HG03066 (cell line): ENCODE measurements around the gene PRCC.
A peak's percentile ranks its signal among the peaks of the same experiment; 100 is the strongest.

Experiments used
- ATAC-seq: cut with Tn5 transposase; IDR thresholded peaks from one replicate; pipeline ENCODE4 v1.9.1; 2021; ENCODE audit warnings: low read depth; ENCODE audit not compliant: unreplicated experiment

Gene PRCC, protein sequence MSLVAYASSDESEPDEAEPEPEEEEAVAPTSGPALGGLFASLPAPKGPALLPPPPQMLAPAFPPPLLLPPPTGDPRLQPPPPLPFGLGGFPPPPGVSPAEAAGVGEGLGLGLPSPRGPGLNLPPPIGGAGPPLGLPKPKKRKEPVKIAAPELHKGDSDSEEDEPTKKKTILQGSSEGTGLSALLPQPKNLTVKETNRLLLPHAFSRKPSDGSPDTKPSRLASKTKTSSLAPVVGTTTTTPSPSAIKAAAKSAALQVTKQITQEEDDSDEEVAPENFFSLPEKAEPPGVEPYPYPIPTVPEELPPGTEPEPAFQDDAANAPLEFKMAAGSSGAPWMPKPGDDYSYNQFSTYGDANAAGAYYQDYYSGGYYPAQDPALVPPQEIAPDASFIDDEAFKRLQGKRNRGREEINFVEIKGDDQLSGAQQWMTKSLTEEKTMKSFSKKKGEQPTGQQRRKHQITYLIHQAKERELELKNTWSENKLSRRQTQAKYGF

DNA sequence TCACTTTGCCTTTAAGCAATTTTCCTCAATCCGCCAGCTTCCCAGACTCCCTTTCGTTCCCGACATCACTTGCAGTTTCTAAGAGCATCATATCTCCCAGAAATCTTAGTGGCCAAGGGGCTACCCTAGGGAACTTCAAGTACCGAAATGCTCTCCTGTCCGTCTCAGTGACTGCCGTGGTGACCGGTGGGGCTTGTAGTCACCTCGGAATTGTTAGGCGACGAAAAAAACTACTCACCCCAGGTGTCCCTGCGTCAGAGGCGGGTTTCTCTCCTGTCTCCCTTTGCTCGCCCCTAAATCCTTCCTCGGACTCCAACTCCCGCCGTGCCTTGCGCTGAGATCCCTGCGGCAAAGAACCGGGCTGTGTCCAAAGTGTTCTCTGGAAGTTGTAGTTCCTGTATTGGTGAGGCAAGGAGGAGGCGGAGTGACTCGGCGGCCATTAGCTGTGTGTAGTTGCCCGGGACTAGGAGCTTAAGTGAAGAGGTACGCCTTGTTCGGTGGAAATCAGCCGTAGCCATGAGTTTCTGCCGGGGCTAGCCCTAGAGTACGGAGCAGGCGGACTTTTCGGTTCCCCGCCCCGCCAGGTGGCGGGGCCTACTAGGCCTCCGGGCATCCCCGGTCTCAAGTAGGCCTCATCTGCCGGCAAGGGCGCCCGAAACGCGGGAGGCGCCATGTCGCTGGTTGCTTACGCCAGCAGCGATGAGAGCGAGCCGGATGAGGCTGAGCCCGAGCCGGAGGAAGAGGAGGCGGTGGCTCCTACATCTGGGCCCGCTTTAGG is at the start of gene PRCC:
Gene PRCC (plus strand): TSS at position 435 of the 778 bp plus-strand sequence. CDS start 237 bp downstream, at position 672.
- peak; percentile 96 for ATAC-seq

DNA sequence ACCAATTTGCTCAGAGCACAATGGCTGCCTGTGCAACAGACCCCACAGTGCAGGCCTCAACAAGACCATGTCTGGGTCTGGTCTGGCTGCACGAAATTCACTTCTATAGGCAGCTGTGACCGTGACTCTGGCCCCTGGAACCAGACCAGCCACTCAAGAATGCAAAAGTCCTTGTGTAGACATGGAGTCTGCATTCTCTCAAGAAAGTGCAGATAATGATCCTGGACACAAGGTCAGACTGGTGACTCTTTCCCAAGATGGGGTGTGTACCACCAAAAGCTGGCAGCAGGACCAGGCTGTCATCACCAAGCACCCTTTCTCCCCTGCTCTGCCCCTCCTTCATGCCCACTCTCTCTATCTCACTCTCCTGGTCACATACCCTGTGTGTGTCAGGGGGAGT is 46.2 kb upstream of the PRCC start:
- no peak for ATAC-seq

DNA sequence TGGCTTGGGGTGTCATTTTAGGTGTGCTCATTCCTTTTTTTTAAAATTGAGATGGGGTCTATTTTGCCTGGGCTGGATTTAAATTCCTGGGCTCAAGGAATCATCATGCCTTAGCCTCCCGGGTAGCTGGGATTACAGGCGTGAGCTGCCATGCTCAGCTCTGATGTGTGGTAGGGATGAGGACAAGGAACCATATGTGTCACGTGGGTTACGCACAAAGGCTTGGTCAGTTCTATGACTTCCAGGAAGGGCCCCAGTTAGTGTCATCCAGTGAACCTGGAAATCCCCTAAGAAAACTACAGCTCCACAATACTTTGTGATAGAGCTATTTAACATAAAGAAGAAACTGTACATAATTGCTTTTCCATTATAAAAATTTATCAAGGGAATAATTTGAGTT is 45.8 kb upstream of the PRCC start:
- no peak for ATAC-seq

DNA sequence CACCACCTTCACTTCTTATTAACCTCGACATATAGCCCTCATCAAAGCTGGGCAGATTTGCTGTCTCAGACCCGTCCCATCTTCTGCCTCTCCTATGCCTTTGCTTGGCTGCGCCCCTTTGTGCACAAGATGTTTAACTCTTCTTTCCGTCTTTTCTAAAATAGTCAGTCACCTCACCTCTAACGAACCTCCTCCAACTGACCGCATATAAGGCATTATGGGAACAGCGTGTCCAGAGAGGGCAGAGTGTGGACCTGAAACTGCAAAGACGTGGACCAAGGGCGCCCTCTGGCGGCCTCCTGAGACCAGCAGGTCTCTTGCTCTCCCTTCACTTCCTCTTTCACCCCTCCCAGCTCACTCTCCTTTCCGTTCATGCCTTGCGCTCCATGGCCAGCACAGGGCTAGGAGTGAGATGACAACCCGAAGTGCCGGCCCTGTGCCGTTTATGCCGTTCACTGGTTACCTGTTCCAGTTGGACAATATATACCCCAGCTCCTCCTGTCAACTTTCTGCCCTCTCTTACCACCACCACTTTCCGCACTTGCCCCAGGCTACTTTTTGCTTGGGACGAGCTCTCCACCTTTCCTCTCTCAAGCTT is 41.6 kb upstream of the PRCC start:
- ATAC-seq: peak; percentile 37

DNA sequence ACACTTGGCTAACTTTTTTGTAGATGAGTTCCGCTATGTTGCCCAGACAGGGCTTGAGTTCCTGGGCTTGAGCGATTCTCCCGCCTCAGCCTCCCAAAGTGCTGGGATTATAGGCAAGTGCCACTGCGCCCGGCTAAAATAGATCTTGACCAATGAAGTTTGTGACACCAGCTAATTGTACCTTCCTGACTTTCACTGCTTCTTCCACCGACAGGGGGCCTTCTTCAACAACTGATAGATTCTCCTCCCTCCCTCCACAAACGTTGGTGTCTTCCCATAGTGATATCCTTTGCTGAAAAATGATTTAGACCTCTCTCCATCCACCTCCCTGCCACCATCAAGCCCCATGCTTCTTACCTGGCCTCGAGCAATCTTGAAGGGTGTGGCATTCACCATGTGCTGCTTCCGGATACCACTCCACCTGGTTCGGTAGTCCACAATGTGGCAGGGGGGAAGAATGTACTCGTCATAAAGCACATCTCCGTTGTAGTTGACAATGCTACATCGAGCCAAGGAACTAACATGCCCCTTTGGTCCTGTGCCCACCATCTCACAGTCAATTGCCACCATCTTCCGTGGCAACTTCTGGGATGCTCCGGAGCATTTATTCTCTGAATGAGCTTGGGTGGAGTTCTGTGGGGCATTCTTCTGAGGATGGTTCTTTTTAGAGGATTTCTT is 40.6 kb upstream of the PRCC start:
- no peak for ATAC-seq

DNA sequence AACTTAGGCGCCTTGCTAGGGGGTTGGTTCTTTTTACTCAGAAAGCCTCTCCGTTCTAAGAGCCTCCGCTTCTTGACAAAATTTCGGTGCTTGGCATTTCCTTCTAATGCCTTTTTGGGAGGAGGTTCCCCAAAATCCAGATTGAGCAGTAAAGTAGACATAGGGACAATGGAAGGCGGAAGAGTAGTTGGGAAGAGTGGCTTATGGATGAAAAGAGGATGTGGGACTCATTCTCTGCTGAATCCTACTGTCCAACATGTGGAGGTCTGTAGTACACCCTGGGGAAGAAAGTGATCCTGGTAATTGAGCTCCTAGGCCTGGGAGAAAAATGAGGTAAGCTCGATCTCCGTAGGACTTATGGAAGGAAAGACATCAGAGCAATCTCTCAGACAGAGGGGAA is 39.8 kb upstream of the PRCC start:
- ATAC-seq: no peak

DNA sequence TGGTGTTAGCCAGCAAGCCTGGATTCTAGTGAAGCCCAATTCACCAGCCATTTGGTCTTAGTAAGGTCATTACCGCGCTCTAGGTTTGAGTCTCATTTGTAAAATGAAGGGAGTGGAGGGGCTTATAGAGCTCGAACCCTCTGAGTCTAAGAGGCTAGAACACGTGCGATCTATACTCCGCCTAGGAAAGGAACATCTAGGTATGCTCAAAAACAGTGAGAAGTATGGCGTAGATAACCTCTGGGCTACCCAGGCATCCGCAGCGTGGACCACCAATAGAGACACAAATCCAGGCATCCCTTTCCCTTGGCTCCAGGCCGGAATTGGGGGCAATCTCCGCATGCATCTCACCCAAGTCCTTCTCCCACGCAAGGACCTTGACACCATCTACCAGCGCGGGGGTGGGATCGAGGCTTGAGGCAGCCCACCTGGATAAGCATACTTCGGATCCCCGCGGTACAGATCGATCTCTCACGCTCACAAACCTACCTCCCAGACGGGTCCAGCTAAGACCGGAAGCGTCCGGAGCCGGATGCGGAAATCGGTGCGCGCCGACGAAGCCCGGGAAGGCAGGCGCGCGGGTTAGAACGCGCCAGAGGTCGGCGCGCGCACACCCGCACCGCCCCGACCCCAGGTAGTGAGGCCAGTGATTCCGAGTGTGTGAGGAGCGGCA is 39.3 kb upstream of the PRCC start, which contains the start of gene METTL25B:
Gene METTL25B (plus strand): TSS at position 544 of the 673 bp plus-strand sequence. CDS start 636 bp downstream, outside the sequence.
- peak; percentile 63 for ATAC-seq

DNA sequence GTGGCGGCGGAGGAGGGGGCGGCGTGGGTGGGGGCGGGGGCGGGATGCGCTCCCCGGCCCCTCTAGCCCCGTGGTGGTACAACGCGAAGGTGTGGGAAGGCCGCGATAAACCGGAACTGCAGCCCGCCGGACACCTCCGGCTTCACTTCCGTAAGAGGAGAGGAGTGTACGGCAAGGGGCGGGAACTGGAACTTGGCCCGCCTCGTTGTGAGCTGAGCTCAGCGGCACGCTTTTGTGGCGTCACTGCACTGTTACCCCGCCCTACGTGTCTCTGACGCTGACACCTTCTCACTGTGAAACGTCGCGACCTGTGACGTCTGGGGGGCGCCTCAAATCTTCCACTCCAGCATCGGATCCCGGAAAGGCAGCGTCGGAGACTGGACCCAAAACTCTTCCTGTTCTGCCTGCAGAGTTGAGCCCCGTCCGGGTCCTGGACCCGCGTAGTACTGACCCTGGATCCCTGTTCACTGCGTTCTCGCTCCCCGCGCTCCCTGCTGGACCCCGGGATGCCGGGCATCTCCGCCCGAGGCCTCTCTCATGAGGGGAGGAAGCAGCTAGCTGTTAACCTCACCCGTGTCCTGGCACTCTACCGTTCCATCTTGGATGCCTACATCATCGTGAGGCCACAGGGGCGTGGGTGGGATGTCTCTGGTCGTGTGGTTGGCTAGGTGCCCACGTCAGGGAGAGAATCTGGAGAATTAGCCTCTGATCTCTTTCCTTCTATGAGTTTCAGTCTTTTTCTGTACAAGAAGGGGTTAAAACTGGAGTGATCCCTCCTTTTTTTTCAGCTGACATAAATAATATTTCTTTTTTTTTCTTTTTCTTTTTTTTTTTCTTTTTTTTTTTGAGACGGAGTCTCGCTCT is 38.5 kb upstream of the PRCC start, which contains the start of gene ISG20L2:
Gene ISG20L2 (minus strand): TSS at position 168 of the 864 bp plus-strand sequence. CDS start 1,114 bp downstream, outside the sequence.
- peak; percentile 88 for ATAC-seq

DNA sequence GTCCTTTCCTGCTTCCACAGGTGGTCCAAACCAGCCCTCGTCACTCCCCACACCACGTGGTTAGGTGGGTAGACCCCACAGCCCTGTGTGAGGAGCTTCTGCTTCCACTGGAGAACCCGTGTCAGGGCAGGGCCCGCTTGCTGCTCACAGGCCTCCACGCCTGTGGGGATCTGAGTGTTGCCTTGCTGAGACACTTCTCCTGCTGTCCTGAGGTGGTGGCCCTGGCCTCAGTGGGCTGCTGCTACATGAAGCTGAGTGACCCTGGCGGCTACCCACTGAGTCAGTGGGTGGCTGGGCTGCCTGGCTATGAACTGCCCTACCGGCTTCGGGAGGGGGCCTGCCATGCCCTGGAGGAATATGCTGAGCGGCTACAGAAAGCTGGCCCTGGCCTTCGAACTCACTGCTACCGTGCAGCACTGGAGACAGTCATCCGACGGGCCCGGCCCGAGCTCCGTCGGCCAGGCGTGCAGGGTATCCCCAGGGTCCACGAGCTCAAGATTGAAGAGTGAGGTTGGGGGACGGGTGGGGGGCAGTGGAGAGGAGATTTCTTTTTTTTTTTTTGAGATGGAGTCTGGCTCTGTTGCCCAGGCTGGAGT is 33.2 kb upstream of the PRCC start:
- ATAC-seq: no peak

DNA sequence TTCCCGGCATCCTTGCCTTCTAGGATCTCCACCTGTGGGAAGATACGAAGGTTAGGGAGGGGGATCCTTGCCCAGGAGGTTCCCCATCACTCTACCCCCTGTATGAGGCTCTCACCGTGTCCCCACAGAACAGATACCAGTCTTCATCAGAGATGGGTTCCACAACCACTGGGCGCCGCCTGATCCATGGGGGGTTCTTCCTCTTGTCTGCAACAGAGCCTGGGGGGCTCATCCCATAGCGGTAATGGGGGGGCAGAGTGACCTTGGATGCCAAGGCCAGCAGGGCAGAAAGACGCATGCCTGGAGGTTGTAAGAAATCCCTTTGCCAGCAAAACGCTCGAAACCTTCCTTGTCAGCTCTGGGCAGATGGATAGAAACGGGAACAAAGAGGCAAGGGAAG is 28.9 kb upstream of the PRCC start:
- ATAC-seq: no peak

DNA sequence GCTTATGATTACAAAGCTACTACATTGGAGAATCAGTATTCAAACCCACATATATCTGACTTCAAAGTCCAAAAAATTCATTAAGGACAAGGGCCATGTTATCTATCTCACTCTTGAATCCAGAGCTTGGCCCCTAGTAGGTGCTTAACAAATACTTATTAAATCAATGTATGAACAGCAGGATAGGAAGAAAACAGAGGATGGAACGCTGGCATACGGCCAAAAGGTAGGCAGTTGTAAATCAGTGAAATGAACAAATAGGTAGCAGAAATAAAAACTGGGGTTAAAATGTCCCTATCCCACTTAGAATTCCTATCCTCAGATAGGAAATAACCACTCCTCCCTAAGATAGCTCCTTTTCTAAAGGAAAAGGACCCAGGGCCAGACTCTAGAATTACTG is 28.4 kb upstream of the PRCC start:
- no peak for ATAC-seq

DNA sequence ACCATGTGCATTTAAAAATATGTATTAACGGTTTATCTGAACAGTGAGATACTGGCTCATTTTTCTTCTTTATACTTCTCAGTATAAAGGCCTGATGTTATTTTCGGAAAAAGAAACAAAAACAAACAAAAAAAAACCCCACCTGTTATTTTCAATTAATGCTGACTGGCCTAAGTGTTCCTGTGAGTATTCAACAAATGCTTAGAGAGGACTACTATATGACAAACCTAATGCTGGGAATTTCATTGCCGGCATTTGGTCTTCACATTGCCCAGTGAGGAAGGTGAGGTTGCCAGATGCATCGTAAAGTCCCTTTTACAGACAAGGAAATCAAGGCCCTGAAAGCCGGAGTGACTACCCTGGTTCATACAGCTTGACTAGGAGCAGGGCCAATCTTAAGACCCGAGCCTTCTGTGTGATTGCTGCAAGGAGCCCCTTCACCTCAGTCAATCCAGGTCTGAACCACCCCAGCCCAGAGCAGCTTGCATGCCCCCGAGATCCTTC is 27.0 kb upstream of the PRCC start:
- no peak for ATAC-seq

DNA sequence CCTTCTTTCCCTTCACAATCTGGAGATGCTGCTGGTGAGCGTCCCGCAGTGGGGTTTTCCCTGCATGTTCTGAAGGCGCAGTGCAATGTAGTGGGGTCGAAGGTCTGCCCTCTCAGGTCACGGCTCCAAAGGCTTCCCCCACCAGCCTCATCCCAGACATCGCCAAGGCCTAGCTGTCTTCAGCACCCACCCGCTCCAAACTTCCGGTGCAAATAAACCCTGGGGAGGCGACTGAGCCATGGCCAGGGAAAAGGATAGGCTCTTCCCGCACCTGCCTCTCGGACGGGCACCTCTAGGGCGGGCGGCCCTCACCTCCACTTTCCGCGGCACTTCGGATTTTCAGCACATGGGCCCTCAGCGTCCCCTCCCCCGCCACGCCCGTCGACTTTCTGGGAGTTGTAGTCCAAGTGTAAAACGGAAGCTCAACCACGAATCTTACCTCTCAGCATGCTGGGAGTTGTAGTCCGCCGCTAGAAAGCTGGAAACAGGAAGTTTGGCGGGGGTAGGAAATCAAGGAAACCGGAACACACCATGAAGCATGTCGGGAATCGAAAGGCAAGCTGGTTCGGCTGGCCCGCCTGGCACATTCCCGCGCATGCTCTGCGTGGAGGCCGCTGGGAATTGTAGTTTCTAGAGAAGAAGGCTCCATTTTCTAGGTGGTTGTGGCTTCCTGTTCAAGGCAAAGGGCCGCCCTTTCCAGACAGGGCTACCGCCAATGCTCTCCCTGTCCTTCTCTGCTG is 26.4 kb upstream of the PRCC start, which contains the start of gene MRPL24:
Gene MRPL24 (minus strand): TSS at position 348 of the 740 bp plus-strand sequence. CDS start 2,384 bp downstream, outside the sequence.
- peak; percentile 79 for ATAC-seq

DNA sequence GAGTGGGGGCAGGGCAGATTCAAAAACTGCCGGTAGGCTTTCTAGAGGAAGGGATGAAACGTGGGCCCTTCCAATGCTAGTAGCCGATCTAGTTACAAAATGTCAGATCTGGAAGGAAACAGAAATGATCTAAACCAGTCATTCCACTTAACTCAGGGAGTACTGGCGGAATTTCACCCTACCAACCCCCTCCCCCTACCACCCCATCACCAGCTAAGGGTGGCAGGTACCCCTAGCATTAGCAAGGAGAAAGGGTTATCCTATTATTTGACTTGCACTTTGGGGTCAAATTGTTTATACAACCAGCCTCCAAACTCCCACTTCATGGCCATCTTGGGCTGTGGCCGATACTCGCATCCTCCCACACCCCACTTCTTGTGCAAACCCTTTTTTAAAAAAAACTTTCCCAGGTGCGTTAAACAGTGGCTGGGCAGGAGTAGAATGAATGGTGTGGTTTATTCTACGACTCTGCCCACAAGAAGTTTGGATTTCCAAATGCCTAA is 25.8 kb upstream of the PRCC start:
- peak; percentile 2 for ATAC-seq

DNA sequence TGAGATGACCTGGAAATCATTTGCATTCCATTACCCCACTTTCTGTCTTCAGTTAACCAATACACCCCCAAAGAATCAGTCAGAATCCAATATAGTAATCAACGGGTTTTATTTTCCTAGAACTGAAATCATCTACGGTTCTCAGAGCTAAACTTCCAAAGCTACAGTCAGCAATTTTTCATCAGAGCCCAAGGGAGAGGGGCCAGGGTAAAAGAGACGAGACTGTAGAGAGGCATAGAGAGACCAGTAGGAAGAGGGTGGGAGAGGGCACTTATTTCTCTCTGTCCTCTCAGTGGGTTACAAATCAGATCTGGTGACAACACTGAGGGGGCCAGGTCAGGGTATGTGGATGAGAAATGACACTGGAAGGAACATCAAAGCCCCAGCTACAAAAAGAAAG is 25.3 kb upstream of the PRCC start:
- ATAC-seq: no peak

DNA sequence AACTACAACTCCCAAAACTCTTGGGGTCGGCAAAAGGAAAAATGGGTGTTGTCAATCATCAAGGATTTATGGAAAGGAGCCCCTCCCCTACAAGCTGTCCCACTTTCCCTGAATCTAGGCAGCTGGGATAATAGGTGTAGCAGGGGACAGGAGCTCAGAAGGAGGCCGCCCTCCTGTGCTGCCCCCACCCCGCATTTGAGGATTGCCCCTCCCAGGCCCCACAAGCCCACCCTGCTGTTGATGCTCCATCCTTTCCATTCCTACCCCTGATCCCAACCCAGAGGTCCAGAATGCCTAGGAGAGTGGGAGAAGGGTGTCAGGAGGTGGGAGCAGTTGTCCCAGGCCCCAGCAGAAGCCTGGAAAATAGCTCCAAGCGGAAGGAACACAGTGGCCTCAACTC is 24.5 kb upstream of the PRCC start:
- ATAC-seq: no peak
